Liver (tissue), 9 donors: Measurements from ENCODE around the gene CST4. TPM values are rescaled to one million over a fixed set of nuclear protein-coding genes. Genes with fewer than 3 reads are reported as not detected.

Experiments
- DNase-seq: peaks from one replicate; pipeline ENCODE4 v3.0.0-alpha.2; 2017; ENCODE audit warnings: low spot score
- H3K27ac ChIP-seq, 2 donors: one replicate each; pipeline ENCODE4 v1.7.0; 2013; ENCODE audit warnings: inconsistent platforms in 2 of 2, low read length in 2 of 2, control low read depth in 1 of 2, low read depth in 1 of 2, mild to moderate bottlenecking in 1 of 2
- H3K27me3 ChIP-seq, 4 donors: one replicate each; pipeline versions ENCODE4 v1.6.1 to v1.7.0; 2013; ENCODE audit warnings: low read length in 3 of 4, inconsistent platforms in 1 of 4, mild to moderate bottlenecking in 1 of 4, moderate library complexity in 1 of 4; ENCODE audit not compliant: control insufficient read depth in 4 of 4, insufficient read depth in 4 of 4
- H3K36me3 ChIP-seq, 4 donors: one replicate each; pipeline versions ENCODE4 v1.6.1 to v1.7.0; 2013; ENCODE audit warnings: low read length in 3 of 4, mild to moderate bottlenecking in 3 of 4, low read depth in 1 of 4, moderate library complexity in 1 of 4; ENCODE audit not compliant: control insufficient read depth in 4 of 4, insufficient read depth in 3 of 4
- H3K4me1 ChIP-seq, 4 donors: one replicate each; pipeline versions ENCODE4 v1.6.1 to v1.7.0; 2013; ENCODE audit warnings: low read length in 3 of 4, mild to moderate bottlenecking in 3 of 4, moderate library complexity in 1 of 4; ENCODE audit not compliant: control insufficient read depth in 4 of 4, insufficient read depth in 4 of 4
- H3K4me3 ChIP-seq, 3 donors: one replicate each; pipeline versions ENCODE4 v1.6.1 to v1.7.0; 2013; ENCODE audit warnings: low read length in 3 of 3, control low read depth in 1 of 3, low read depth in 1 of 3, mild to moderate bottlenecking in 1 of 3
- H3K9ac ChIP-seq, 2 donors: one replicate each; pipeline ENCODE4 v1.7.0; 2013; ENCODE audit warnings: low read length in 2 of 2, mild to moderate bottlenecking in 2 of 2, moderate library complexity in 2 of 2, control low read depth in 1 of 2, low read depth in 1 of 2
- H3K9me3 ChIP-seq, 4 donors: one replicate each; pipeline versions ENCODE4 v1.6.1 to v1.7.0; 2013; ENCODE audit warnings: low read length in 3 of 4; ENCODE audit not compliant: control insufficient read depth in 4 of 4
- ATF3 ChIP-seq: IDR thresholded peaks from 2 replicates; pipeline ENCODE4 v1.6.1; 2016; ENCODE audit warnings: antibody characterized with exemption
- EGR1 ChIP-seq, 2 donors: IDR thresholded peaks; 2 replicates each; pipeline ENCODE4 v1.6.1; 2016 to 2018; ENCODE audit warnings: antibody characterized with exemption in 2 of 2, low read depth in 2 of 2
- FOXA1 ChIP-seq: IDR thresholded peaks from 2 replicates; pipeline ENCODE4 v1.6.1; 2016; ENCODE audit warnings: antibody characterized with exemption
- GABPA ChIP-seq, 2 donors: IDR thresholded peaks in 1 of 2; conservative IDR thresholded peaks in 1 of 2; 2 replicates each; pipeline ENCODE4 v1.6.1; 2016; ENCODE audit warnings: antibody characterized with exemption in 2 of 2, mild to moderate bottlenecking in 1 of 2, moderate library complexity in 1 of 2
- HNF4A ChIP-seq, 2 donors: conservative IDR thresholded peaks; 2 replicates each; pipeline ENCODE4 v1.6.1; 2016; ENCODE audit warnings: antibody characterized with exemption in 2 of 2, mild to moderate bottlenecking in 2 of 2
- HNF4G ChIP-seq: IDR thresholded peaks from 2 replicates; pipeline ENCODE4 v1.6.1; 2016; ENCODE audit warnings: antibody characterized with exemption
- JUND ChIP-seq, 2 donors: IDR thresholded peaks; 2 replicates each; pipeline ENCODE4 v1.6.1; 2016; ENCODE audit warnings: antibody characterized with exemption in 2 of 2
- NR2F2 ChIP-seq: IDR thresholded peaks from 2 replicates; pipeline ENCODE4 v1.6.1; 2016; ENCODE audit warnings: antibody characterized with exemption
- RAD21 ChIP-seq, 2 donors: IDR thresholded peaks; 2 replicates each; pipeline ENCODE4 v1.6.1; 2016; ENCODE audit warnings: antibody characterized with exemption in 2 of 2, mild to moderate bottlenecking in 2 of 2
- RXRA ChIP-seq, 2 donors: IDR thresholded peaks; 2 replicates each; pipeline ENCODE4 v1.6.1; 2017 to 2018; ENCODE audit warnings: antibody characterized with exemption in 2 of 2, mild to moderate bottlenecking in 1 of 2
- SP1 ChIP-seq: IDR thresholded peaks from 2 replicates; pipeline ENCODE4 v1.6.1; 2018; ENCODE audit warnings: antibody characterized with exemption, mild to moderate bottlenecking
- YY1 ChIP-seq: IDR thresholded peaks from 2 replicates; pipeline ENCODE4 v1.6.1; 2016; ENCODE audit warnings: antibody characterized with exemption, mild to moderate bottlenecking
- WGBS: extraction: QIAGEN DNeasy Blood & Tissue Kit; methylation state at CpG from one replicate; pipeline ENCODE4 v1.1.7; 2013; 5-methylcytosine and 5-hydroxymethylcytosine counted together
- polyA plus RNA-seq, 2 donors: library from polyadenylated mRNA; stranded (reverse) in 1 of 2; unstranded in 1 of 2; fragments of 200-250 nt in 1 of 2; fragments of >200 nt in 1 of 2; fragmentation: Nextera tagmentation in 1 of 2; extraction: Ambion mirVana in 1 of 2; gene quantifications; one replicate each; pipeline versions ENCODE4 v1.2.1 to v1.2.3, GENCODE V29; 2013 to 2015
- total RNA-seq, 2 donors: library from RNA; depleted of rRNA; stranded (reverse); fragments of >200 nt; gene quantifications; one replicate each; pipeline ENCODE4 v1.2.3, GENCODE V29; 2014
- TF ChIP-seq, protein P1 (sequence below): IDR thresholded peaks from 2 replicates; pipeline ENCODE4 v1.6.1; 2016; ENCODE audit warnings: antibody characterized with exemption, mild to moderate bottlenecking
- TF ChIP-seq, protein P2 (sequence below): IDR thresholded peaks from 2 replicates; pipeline ENCODE4 v1.6.1; 2016; ENCODE audit warnings: antibody characterized with exemption
- TF ChIP-seq, protein P3 (sequence below): fragments of 150-350 bp; IDR thresholded peaks from 2 replicates; pipeline ENCODE4 v1.5.1; 2017; ENCODE audit warnings: improper control_type of control experiment, low read depth, low read length; ENCODE audit not compliant: missing input control
- donor health status: healthy.
- donor health status: healthy.
- donor health status: healthy.
- donor health status: healthy.
- donor health status: healthy.

Gene CST4
- total and polyA plus RNA-seq, 4 donors = not detected

DNA sequence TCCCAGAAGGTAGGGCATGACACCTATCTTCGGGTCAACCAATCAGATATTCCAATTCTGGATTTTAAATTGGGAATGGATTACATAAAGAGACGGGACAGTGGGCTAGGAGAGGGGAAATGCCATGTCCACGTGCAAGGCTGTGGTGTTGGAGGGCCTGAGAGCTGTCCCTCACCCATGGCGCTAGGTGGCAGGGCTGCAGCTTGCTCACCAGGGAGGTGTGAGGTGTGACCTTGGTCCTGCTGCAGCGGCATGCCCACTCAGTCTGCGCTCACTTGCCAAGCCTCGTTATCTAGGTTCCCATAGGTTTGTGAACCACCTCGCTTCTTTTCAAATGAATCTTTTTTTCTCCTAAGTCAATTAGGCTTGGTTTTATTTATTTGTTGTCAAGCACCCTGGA is 31.6 kb downstream of the CST4 start (continued):
- TF ChIP-seq, protein P1, sequence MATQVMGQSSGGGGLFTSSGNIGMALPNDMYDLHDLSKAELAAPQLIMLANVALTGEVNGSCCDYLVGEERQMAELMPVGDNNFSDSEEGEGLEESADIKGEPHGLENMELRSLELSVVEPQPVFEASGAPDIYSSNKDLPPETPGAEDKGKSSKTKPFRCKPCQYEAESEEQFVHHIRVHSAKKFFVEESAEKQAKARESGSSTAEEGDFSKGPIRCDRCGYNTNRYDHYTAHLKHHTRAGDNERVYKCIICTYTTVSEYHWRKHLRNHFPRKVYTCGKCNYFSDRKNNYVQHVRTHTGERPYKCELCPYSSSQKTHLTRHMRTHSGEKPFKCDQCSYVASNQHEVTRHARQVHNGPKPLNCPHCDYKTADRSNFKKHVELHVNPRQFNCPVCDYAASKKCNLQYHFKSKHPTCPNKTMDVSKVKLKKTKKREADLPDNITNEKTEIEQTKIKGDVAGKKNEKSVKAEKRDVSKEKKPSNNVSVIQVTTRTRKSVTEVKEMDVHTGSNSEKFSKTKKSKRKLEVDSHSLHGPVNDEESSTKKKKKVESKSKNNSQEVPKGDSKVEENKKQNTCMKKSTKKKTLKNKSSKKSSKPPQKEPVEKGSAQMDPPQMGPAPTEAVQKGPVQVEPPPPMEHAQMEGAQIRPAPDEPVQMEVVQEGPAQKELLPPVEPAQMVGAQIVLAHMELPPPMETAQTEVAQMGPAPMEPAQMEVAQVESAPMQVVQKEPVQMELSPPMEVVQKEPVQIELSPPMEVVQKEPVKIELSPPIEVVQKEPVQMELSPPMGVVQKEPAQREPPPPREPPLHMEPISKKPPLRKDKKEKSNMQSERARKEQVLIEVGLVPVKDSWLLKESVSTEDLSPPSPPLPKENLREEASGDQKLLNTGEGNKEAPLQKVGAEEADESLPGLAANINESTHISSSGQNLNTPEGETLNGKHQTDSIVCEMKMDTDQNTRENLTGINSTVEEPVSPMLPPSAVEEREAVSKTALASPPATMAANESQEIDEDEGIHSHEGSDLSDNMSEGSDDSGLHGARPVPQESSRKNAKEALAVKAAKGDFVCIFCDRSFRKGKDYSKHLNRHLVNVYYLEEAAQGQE = no peak
- no peak for TF ChIP-seq FOXA1
- TF ChIP-seq, protein P2, sequence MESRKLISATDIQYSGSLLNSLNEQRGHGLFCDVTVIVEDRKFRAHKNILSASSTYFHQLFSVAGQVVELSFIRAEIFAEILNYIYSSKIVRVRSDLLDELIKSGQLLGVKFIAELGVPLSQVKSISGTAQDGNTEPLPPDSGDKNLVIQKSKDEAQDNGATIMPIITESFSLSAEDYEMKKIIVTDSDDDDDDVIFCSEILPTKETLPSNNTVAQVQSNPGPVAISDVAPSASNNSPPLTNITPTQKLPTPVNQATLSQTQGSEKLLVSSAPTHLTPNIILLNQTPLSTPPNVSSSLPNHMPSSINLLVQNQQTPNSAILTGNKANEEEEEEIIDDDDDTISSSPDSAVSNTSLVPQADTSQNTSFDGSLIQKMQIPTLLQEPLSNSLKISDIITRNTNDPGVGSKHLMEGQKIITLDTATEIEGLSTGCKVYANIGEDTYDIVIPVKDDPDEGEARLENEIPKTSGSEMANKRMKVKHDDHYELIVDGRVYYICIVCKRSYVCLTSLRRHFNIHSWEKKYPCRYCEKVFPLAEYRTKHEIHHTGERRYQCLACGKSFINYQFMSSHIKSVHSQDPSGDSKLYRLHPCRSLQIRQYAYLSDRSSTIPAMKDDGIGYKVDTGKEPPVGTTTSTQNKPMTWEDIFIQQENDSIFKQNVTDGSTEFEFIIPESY = no peak

GRCh38 chr20:23656372-23656771 is 32.5 kb downstream of the CST4 start:
- H3K9ac ChIP-seq = no peak overlapping the region
- no peak for DNase-seq

More at GRCh38 chr20:23656372-23656771, 32.5 kb downstream of the CST4 start:
- TF ChIP-seq YY1 (no peak), RXRA (IDR thresholded peaks at IDR 0.05) (no peak), GABPA (IDR thresholded peaks at IDR 0.05 in 1 of 2, conservative IDR thresholded peaks at IDR 0.05 in 1 of 2) (no peak), RAD21 (IDR thresholded peaks at IDR 0.05) (no peak), HNF4A (conservative IDR thresholded peaks at IDR 0.05) (no peak), EGR1 (IDR thresholded peaks at IDR 0.05; ENCODE audit: low read depth in 2 of 2) (no peak), NR2F2 (no peak), ATF3 (no peak), SP1 (no peak), JUND (IDR thresholded peaks at IDR 0.05) (no peak), HNF4G (no peak)
- TF ChIP-seq, protein P3, sequence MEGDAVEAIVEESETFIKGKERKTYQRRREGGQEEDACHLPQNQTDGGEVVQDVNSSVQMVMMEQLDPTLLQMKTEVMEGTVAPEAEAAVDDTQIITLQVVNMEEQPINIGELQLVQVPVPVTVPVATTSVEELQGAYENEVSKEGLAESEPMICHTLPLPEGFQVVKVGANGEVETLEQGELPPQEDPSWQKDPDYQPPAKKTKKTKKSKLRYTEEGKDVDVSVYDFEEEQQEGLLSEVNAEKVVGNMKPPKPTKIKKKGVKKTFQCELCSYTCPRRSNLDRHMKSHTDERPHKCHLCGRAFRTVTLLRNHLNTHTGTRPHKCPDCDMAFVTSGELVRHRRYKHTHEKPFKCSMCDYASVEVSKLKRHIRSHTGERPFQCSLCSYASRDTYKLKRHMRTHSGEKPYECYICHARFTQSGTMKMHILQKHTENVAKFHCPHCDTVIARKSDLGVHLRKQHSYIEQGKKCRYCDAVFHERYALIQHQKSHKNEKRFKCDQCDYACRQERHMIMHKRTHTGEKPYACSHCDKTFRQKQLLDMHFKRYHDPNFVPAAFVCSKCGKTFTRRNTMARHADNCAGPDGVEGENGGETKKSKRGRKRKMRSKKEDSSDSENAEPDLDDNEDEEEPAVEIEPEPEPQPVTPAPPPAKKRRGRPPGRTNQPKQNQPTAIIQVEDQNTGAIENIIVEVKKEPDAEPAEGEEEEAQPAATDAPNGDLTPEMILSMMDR = no peak
- TF ChIP-seq, protein P2 = no peak
- Histone ChIP-seq H3K36me3 (no peaks in the 10 kb centered on the region), H3K4me1 (peaks cover 0 to 2% (median 1%) of the 10 kb centered on the region in 4 donors), H3K27me3 (no peaks in the 10 kb centered on the region), H3K9me3 (no peaks in the 10 kb centered on the region), H3K4me3 (no peak overlapping the region), H3K27ac (no peak overlapping the region)
- 72% methylated on average over 10 of the region's 10 CpGs for WGBS
